ENCODE results near the gene PDE1C. TPM values are rescaled to one million over a fixed set of nuclear protein-coding genes. Genes with fewer than 3 reads are reported as not detected.
"Not testable (repeated sequence)": the region's sequence is repeated elsewhere in the genome, so short reads cannot be mapped to it uniquely, and the experiment has no call there.

Gene PDE1C
- total RNA-seq, 6 experiments from 2014 or later, result 0.19 to 1.9 (median 1.2) TPM

GRCh38 chr7:32089256-32089655 is 19.0 kb upstream of the PDE1C start:
- no peak for TF ChIP-seq CTCF (IDR thresholded peaks at IDR 0.05)
- Mint-ChIP-seq H3K36me3 (ENCODE audit: low read depth) (no peaks in the 10 kb centered on the region), H3K9me3 (peaks cover 15% of the 10 kb centered on the region), H3K27me3 (ENCODE audit: insufficient read depth) (no peaks in the 10 kb centered on the region), H3K27ac (no peak overlapping the region), H3K4me1 (ENCODE audit: low read depth) (no peaks in the 10 kb centered on the region; the same call in 1 of the 2 replicates), H3K4me3 (no peak overlapping the region)
- DNase-seq, result no peak

GRCh38 chr7:32088451-32088881 is 18.3 kb upstream of the PDE1C start:
- no peak for DNase-seq
- no peak overlapping the region for H3K27ac Mint-ChIP-seq
- no peaks in the 10 kb centered on the region; the same call in 1 of the 2 replicates for H3K4me1 Mint-ChIP-seq (ENCODE audit: low read depth)
- no peaks in the 10 kb centered on the region for H3K27me3 Mint-ChIP-seq (ENCODE audit: insufficient read depth)
- H3K36me3 Mint-ChIP-seq (ENCODE audit: low read depth), result no peaks in the 10 kb centered on the region
- no peak overlapping the region for H3K4me3 Mint-ChIP-seq
- no peak for TF ChIP-seq CTCF (IDR thresholded peaks at IDR 0.05)
- peaks cover 15% of the 10 kb centered on the region for H3K9me3 Mint-ChIP-seq

GRCh38 chr7:32079510-32079909 is 9.3 kb upstream of the PDE1C start:
- H3K9me3 Mint-ChIP-seq, result peaks cover 20% of the 10 kb centered on the region
- no peak for DNase-seq
- no peaks in the 10 kb centered on the region for H3K4me1 Mint-ChIP-seq (ENCODE audit: low read depth)
- H3K4me3 Mint-ChIP-seq, result no peak overlapping the region
- no peak overlapping the region for H3K27ac Mint-ChIP-seq
- peaks cover 2% of the 10 kb centered on the region; the same call in 1 of the 2 replicates for H3K27me3 Mint-ChIP-seq (ENCODE audit: insufficient read depth)
- H3K36me3 Mint-ChIP-seq (ENCODE audit: low read depth), result no peaks in the 10 kb centered on the region
- no peak for TF ChIP-seq CTCF (IDR thresholded peaks at IDR 0.05)

GRCh38 chr7:32078824-32079223 is 8.6 kb upstream of the PDE1C start:
- TF ChIP-seq CTCF (IDR thresholded peaks at IDR 0.05), result no peak
- H3K4me1 Mint-ChIP-seq (ENCODE audit: low read depth), result no peaks in the 10 kb centered on the region
- H3K36me3 Mint-ChIP-seq (ENCODE audit: low read depth), result no peaks in the 10 kb centered on the region
- no peak for DNase-seq
- no peak overlapping the region for H3K27ac Mint-ChIP-seq
- H3K27me3 Mint-ChIP-seq (ENCODE audit: insufficient read depth), result peaks cover 2% of the 10 kb centered on the region; the same call in 1 of the 2 replicates
- H3K9me3 Mint-ChIP-seq, result peaks cover 20% of the 10 kb centered on the region
- H3K4me3 Mint-ChIP-seq, result no peak overlapping the region

- Mint-ChIP-seq H3K9me3 (peaks cover 20% of the 10 kb centered on the region), H3K36me3 (ENCODE audit: low read depth) (no peaks in the 10 kb centered on the region), H3K27me3 (ENCODE audit: insufficient read depth) (peaks cover 2% of the 10 kb centered on the region; the same call in 1 of the 2 replicates), H3K4me3 (no peak overlapping the region), H3K4me1 (ENCODE audit: low read depth) (no peaks in the 10 kb centered on the region), H3K27ac (no peak overlapping the region)
- DNase-seq, result no peak
- TF ChIP-seq CTCF (IDR thresholded peaks at IDR 0.05), result no peak
Observed at GRCh38 chr7:32077806-32078205, 7.6 kb upstream of the PDE1C start.

- H3K36me3 Mint-ChIP-seq (ENCODE audit: low read depth); H3K4me1 Mint-ChIP-seq (ENCODE audit: low read depth); H3K27ac Mint-ChIP-seq; DNase-seq; H3K4me3 Mint-ChIP-seq; H3K27me3 Mint-ChIP-seq (ENCODE audit: insufficient read depth): not testable (repeated sequence)
- H3K9me3 Mint-ChIP-seq, result peaks cover 17% of the 10 kb centered on the region
Observed at GRCh38 chr7:32076802-32077201, 6.6 kb upstream of the PDE1C start.
